Choroid plexus epithelial cell (primary cell): Measurements from ENCODE around the gene PINLYP.

Experiments
- DNase-seq: peaks from one replicate; pipeline ENCODE4 v3.0.0-alpha.2; 2010; ENCODE audit warnings: low read depth
- H3K4me3 ChIP-seq: 2 replicates; pipeline ENCODE4 v1.5.1; 2011; ENCODE audit warnings: low read depth, mild to moderate bottlenecking, control low read depth, low read length, moderate library complexity
- CTCF ChIP-seq: conservative IDR thresholded peaks from 2 replicates; pipeline ENCODE4 v1.5.1; 2011; ENCODE audit warnings: low read depth, mild to moderate bottlenecking, control low read depth, inconsistent platforms, low read length, moderate library complexity

The PINLYP gene

GRCh38 chr19:43616954-43617353 lies 41.4 kb downstream of the PINLYP start:
- H3K4me3 ChIP-seq, result no peak overlapping the region
- no peak for DNase-seq
- no peak for TF ChIP-seq CTCF

GRCh38 chr19:43618921-43619261 lies 43.3 kb downstream of the PINLYP start:
- TF ChIP-seq CTCF, result no peak
- no peak for DNase-seq
- H3K4me3 ChIP-seq, result peak overlapping the region; percentile 84

- no peak for TF ChIP-seq CTCF
- DNase-seq, result peak; percentile 92
Observed at GRCh38 chr19:43619262-43620060, 43.9 kb downstream of the PINLYP start, which contains the start of gene ZNF428. Gene ZNF428 (minus strand): TSS chr19:43619629. CDS start chr19:43614304, 5,325 bp downstream.

GRCh38 chr19:43620061-43621001 lies 44.7 kb downstream of the PINLYP start:
- no peak for TF ChIP-seq CTCF
- DNase-seq, result no peak

More at GRCh38 chr19:43619262-43620060, 43.9 kb downstream of the PINLYP start, which contains the start of gene ZNF428:
- peak within 1 kb of the TSS; percentile 84 for H3K4me3 ChIP-seq

GRCh38 chr19:43622070-43622469 lies 46.5 kb downstream of the PINLYP start:
- TF ChIP-seq CTCF, result no peak
- H3K4me3 ChIP-seq, result no peak overlapping the region
- DNase-seq, result no peak

More at GRCh38 chr19:43620061-43621001, 44.7 kb downstream of the PINLYP start:
- peak overlapping the region; percentile 84 for H3K4me3 ChIP-seq

GRCh38 chr19:43622956-43623355 lies 47.4 kb downstream of the PINLYP start:
- no peak for TF ChIP-seq CTCF
- DNase-seq, result no peak
- no peak overlapping the region for H3K4me3 ChIP-seq
